BE2C (cell line): Measurements from ENCODE around the gene MECR.
A peak's percentile ranks its signal among the peaks of the same experiment; 100 is the strongest.
"Not testable (repeated sequence)": the region's sequence is repeated elsewhere in the genome, so short reads cannot be mapped to it uniquely, and the experiment has no call there.

Experiments
- DNase-seq: peaks from one replicate; pipeline ENCODE4 v3.0.0-alpha.2; 2020
- H3K27me3 ChIP-seq: fragments of 250-450 bp; sonication (Bioruptor Pico); 2 replicates; pipeline ENCODE4 v1.5.1; 2020; ENCODE audit warnings: mild to moderate bottlenecking
- H3K36me3 ChIP-seq: fragments of 250-450 bp; sonication (Bioruptor Pico); 2 replicates; pipeline ENCODE4 v1.5.1; 2020; ENCODE audit warnings: mild to moderate bottlenecking
- H3K4me1 ChIP-seq: fragments of 250-450 bp; sonication (Bioruptor Pico); 2 replicates; pipeline ENCODE4 v1.5.1; 2020
- H3K4me3 ChIP-seq: 2 replicates; pipeline ENCODE4 v1.5.1; 2011; ENCODE audit warnings: low read depth, low read length
- H3K9me3 ChIP-seq: fragments of 250-450 bp; sonication (Bioruptor Pico); 2 replicates; pipeline ENCODE4 v1.5.1; 2020
- TF ChIP-seq, protein P1 (sequence below): IDR thresholded peaks from 2 replicates; pipeline ENCODE4 v1.5.1; 2012; ENCODE audit warnings: mild to moderate bottlenecking, low read depth, low read length

Gene MECR

DNA sequence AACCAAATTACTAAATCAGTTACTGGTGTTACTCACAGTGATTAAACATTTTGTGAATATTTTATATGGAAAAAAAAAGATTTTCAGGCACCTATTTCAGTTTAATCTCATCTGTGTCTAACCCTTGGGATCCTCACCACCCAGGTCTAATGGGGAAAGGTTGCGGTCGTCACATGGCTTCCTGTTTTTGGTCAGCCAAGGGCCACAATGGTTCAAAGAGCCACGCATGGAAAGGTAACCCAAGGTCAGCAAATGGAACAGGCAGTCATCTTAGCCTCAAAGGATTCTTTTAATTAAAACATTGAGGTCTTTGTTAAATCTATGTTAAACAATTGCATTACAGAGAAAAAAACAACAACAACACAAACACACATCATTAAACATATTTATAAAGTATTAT is 71.0 kb downstream of the MECR start:
- TF ChIP-seq, protein P1, sequence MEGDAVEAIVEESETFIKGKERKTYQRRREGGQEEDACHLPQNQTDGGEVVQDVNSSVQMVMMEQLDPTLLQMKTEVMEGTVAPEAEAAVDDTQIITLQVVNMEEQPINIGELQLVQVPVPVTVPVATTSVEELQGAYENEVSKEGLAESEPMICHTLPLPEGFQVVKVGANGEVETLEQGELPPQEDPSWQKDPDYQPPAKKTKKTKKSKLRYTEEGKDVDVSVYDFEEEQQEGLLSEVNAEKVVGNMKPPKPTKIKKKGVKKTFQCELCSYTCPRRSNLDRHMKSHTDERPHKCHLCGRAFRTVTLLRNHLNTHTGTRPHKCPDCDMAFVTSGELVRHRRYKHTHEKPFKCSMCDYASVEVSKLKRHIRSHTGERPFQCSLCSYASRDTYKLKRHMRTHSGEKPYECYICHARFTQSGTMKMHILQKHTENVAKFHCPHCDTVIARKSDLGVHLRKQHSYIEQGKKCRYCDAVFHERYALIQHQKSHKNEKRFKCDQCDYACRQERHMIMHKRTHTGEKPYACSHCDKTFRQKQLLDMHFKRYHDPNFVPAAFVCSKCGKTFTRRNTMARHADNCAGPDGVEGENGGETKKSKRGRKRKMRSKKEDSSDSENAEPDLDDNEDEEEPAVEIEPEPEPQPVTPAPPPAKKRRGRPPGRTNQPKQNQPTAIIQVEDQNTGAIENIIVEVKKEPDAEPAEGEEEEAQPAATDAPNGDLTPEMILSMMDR = no peak
- H3K27me3 ChIP-seq = no peaks in the 10 kb centered on the region
- H3K4me3 ChIP-seq = no peak overlapping the region
- H3K36me3 ChIP-seq = peaks cover 27% of the 10 kb centered on the region
- peaks cover 5% of the 10 kb centered on the region; the same call in 1 of the 2 replicates for H3K4me1 ChIP-seq
- no peak for DNase-seq
- no peaks in the 10 kb centered on the region for H3K9me3 ChIP-seq

DNA sequence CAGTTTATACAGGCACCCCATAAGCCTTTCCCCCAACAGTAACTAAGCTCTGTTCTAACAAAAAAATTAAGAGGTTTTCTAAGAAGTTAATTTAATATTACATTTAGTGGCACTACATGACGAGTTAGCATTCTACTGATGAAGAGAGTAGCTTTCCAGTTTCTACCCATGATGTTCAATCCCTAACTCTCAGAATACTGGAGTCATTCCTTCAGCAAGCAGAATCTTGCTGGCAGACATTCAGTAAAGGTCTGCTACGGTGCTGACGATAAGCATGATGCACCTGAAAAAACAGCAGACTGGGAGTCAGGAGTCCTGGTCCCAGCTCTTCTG is 73.5 kb downstream of the MECR start:
- Histone ChIP-seq H3K4me3 (no peak overlapping the region), H3K27me3 (no peaks in the 10 kb centered on the region), H3K4me1 (peaks cover 5% of the 10 kb centered on the region; the same call in 1 of the 2 replicates), H3K36me3 (peaks cover 49% of the 10 kb centered on the region), H3K9me3 (no peaks in the 10 kb centered on the region)
- TF ChIP-seq, protein P1 = no peak
- no peak for DNase-seq

DNA sequence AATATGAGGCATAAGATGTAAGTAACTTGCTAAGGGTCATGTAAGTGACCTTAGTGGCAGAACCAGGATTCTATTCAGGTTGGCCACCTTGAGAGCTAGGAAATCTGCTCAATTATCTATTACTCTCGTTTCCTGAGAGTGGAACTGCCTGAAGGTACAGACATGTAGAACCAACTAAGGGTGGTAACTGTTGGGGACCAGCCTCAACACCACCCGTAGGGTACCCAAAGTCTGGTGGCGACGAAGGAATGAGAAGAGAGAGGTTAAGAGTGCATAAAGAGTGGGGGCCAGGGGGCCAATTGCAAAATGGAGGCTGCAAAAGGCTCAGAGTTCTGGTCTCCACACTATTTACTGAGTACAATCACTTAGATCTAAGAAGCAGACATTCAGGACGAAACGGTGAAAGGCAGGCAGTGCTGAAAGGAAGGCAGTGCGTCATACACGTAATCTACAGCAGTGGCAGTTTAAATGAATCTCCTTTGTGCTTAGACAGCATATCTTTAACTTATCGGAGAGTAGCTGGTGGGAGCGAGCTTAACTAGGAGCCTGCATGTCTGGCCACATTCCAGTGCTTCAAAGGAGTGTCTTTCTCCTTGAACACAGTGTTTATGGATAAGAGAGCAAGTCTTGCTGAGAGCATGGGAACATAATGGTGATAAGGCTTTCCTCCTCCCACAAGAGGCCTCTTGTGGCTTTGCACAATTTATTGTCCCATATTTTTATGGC is 74.0 kb downstream of the MECR start:
- Histone ChIP-seq H3K36me3 (peaks cover 52% of the 10 kb centered on the region), H3K27me3 (no peaks in the 10 kb centered on the region), H3K4me3 (no peak overlapping the region), H3K4me1 (peaks cover 5% of the 10 kb centered on the region; the same call in 1 of the 2 replicates), H3K9me3 (no peaks in the 10 kb centered on the region)
- peak; percentile 43 for DNase-seq
- TF ChIP-seq, protein P1 = no peak

DNA sequence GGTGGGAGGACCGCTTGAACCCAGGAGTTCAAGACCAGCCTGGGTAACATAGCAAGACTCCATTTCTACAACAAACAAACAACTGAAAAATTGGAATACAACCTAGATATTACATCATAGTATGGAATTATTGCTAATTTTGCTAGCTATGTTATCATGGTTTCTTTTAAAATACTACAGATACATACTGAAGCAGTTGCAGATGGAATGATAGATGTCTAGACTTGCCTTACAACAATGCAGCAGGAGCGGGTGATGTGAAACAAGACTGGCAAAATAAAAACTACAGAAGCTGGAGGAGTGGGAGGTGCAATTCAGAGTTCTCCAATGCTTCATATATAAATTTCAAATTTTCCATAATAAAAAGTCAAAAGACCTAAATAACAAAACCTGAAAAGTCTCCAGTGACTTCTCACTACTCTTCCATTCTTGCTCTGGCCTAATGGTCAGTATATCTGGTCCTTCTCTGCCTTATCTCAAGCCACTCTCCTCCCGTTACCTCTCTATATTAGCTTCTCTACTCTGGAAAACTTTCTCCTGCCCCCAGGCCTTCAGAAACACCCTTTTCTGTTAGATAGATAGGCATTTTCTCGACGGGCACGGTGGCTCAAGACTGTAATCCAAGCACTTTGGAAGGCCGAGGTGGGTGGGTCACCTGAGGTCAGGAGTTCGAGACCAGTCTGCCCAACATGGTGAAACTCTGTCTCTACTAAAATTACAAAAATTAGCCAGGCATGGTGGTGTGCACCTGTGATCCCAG is 78.5 kb downstream of the MECR start:
- Histone ChIP-seq H3K36me3 (peaks cover 76% of the 10 kb centered on the region), H3K9me3 (no peaks in the 10 kb centered on the region), H3K4me1 (peaks cover 2% of the 10 kb centered on the region; the same call in 1 of the 2 replicates), H3K27me3 (no peaks in the 10 kb centered on the region), H3K4me3 (no peak overlapping the region)
- no peak for DNase-seq
- TF ChIP-seq, protein P1 = no peak

DNA sequence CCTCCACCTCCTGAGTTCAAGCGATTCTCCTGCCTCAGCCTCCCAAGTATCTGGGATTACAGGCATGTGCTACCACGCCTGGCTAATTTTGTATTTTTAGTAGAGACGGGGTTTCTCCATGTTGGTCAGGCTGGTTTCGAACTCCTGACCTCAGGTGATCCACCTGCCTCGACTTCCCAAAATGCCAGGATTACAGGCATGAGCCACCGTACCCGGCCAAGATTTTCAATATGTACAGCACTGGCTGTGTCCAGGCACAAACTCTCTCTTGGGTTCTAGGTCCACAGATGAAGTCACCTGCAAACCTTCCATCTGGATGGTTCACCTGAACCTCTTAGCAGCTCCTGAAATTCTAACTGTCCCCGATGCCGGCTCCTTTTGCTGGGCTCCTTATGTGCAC is 80.4 kb downstream of the MECR start:
- H3K27me3 ChIP-seq, H3K4me3 ChIP-seq, H3K9me3 ChIP-seq, DNase-seq, H3K4me1 ChIP-seq: not testable (repeated sequence)
- peaks cover 75% of the 10 kb centered on the region for H3K36me3 ChIP-seq

DNA sequence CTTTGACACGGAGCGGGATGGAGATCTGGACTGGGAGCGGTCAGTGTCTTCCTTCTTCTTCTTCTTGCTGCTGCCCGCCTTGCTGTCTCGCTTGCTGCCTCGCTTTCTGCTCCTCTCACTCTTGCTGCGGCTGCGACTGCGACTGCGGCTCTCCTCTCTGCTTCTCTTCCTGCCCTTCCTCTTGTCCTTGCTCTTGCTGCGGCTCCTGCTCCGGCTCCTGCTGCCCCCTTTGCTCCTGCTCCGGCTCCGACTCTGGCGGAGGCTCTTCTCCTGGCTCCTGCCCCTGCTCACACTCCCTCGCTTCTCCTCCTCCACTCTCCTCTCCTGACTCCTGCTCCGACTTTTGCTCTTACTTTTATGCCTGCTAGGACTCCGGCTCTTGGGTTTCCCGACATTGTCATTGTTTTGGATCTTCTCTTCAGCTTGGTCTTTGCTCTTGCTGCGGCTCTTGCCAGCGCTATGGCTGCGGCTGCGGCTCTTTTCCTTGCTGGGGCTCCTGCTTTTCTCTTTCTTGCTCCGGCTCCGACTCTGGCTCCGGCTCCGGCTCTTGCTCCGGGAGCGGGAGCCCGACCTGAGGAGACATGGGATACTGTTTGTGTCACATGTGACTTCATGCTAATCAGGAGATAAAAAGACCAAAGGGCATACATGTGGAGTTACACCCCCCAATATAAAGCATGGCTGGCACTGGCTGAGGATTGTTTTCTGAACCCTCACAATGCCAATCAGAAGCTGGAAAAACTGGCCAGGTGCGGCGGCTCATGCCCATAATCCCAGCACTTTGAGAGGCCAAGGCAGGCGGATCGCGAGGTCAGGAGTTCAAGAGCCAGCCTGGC is 81.9 kb downstream of the MECR start:
- Histone ChIP-seq H3K4me3 (no peak overlapping the region), H3K27me3 (no peaks in the 10 kb centered on the region), H3K9me3 (no peaks in the 10 kb centered on the region), H3K36me3 (peaks cover 62% of the 10 kb centered on the region), H3K4me1 (no peaks in the 10 kb centered on the region)
- no peak for DNase-seq
- TF ChIP-seq, protein P1 = no peak
